A673 (cell line): ENCODE results near the gene CCDC154. TPM values are rescaled to one million over a fixed set of nuclear protein-coding genes. Genes with fewer than 3 reads are reported as not detected.
"Not testable (repeated sequence)": the region's sequence is repeated elsewhere in the genome, so short reads cannot be mapped to it uniquely, and the experiment has no call there.

ENCODE experiments used
- BruUV-seq: library from RNA; stranded (reverse); fragments of 400-500 nt; replicated peaks from 2 replicates; lab custom pipeline; 2021; lab: Mats Ljungman, UMichigan
- CTCF ChIA-PET: fragments of 300-600 bp; sonication (Branson Sonifier 250); formaldehyde crosslinking; loops from one replicate; lab custom pipeline; 2022; ENCODE audit warnings: antibody characterized with exemption; lab: Charles Lee
- POLR2A ChIA-PET: fragments of 300-600 bp; sonication (Branson Sonifier 250); formaldehyde crosslinking; loops from one replicate; lab custom pipeline; 2022; ENCODE audit warnings: antibody characterized with exemption; ENCODE audit not compliant: low non-redundant PET; lab: Charles Lee
- DNase-seq: peaks from one replicate; pipeline ENCODE4 v3.0.0-alpha.2; 2015; ENCODE audit warnings: low spot score
- H3K27ac ChIP-seq: fragments of 200-600 bp; sonication (generic); 2 replicates; pipeline ENCODE4 v1.5.1; 2016; ENCODE audit warnings: mixed run types, low read depth, mild to moderate bottlenecking, mixed read lengths, antibody characterized with exemption, low read length; ENCODE audit not compliant: poor library complexity, severe bottlenecking
- H3K27me3 ChIP-seq: fragments of 200-600 bp; sonication (generic); replicated peaks from 2 replicates; pipeline ENCODE4 v1.6.1; 2017; ENCODE audit warnings: mixed run types, low read depth, mild to moderate bottlenecking, mixed read lengths, antibody characterized with exemption, low read length; ENCODE audit not compliant: insufficient read depth, poor library complexity
- H3K36me3 ChIP-seq: fragments of 200-600 bp; sonication (generic); 2 replicates; pipeline ENCODE4 v1.6.1; 2016; ENCODE audit warnings: mixed run types, mild to moderate bottlenecking, mixed read lengths, antibody characterized with exemption, low read length; ENCODE audit not compliant: insufficient read depth, poor library complexity, severe bottlenecking
- H3K4me1 ChIP-seq: fragments of 200-600 bp; sonication (generic); 2 replicates; pipeline ENCODE4 v1.6.1; 2017; ENCODE audit warnings: mixed run types, mild to moderate bottlenecking, mixed read lengths, antibody characterized with exemption, low read length; ENCODE audit not compliant: insufficient read depth, poor library complexity, severe bottlenecking
- H3K4me3 ChIP-seq: fragments of 200-600 bp; sonication (generic); 2 replicates; pipeline ENCODE4 v1.5.1; 2016; ENCODE audit warnings: low read depth, mixed run types, mild to moderate bottlenecking, mixed read lengths, low read length; ENCODE audit not compliant: poor library complexity, severe bottlenecking
- H3K9me3 ChIP-seq: fragments of 200-600 bp; sonication (generic); 2 replicates; pipeline ENCODE4 v1.6.1; 2016; ENCODE audit warnings: mixed run types, low read depth, mild to moderate bottlenecking, mixed read lengths, antibody characterized with exemption, low read length; ENCODE audit not compliant: poor library complexity, severe bottlenecking
- EZH2 ChIP-seq: fragments of 200-600 bp; sonication (generic); IDR thresholded peaks from 2 replicates; pipeline ENCODE4 v1.6.1; 2017; ENCODE audit warnings: borderline replicate concordance, low read depth, mild to moderate bottlenecking, mixed read lengths, antibody characterized with exemption, low read length; ENCODE audit not compliant: poor library complexity, severe bottlenecking
- intact Hi-C: fragments of 100-400 bp; cut with micrococcal nuclease; formaldehyde crosslinking; loops from one replicate; pipeline ENCODE4 v1.10.0; 2022; ENCODE audit not compliant: unreplicated experiment
- total RNA-seq: library from RNA; stranded (reverse); gene quantifications from 2 replicates; pipeline ENCODE4 v1.2.3, GENCODE V29; 2021
- TF ChIP-seq, protein P1 (sequence below): fragments of 300-800, 200-600 bp; sonication (generic); conservative IDR thresholded peaks from 2 replicates; pipeline ENCODE4 v1.5.1; 2017; ENCODE audit warnings: low read depth, mild to moderate bottlenecking, antibody characterized with exemption, low read length, moderate library complexity, mixed read lengths

The CCDC154 gene
- total RNA-seq, 1 experiment from 2014 or later, result 1.2 TPM

DNA sequence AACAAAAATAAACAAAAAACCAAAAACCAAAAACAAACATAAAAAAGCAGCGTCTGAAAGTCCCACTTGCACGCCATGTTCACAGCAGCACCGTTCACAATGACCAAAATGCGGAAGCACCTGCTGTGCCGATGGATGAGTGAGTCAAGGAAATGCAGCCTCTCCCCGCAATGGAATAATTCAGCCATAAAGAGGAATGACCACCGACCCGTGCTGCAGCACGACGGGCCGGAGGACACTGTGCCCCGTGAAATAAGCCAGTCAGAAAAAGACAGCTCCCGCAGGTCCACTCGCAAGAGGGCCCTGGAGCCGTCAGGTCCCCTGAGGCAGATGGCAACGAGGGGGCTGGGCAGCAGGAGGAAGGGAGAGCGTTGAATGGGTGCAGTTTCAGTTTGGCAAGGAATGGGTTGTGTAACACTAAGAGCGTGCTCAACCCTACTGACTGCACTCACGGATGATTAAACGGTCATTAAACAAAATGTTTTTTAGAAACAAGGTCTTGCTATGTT lies 25.4 kb upstream of the CCDC154 start:
- ChIA-PET POLR2A (no interaction called here), CTCF (no interaction called here)
- BruUV-seq, result no TSS peak
- intact Hi-C loops, result no loop called here
- no peak for DNase-seq
- Histone ChIP-seq H3K9me3 (no peaks in the 10 kb centered on the region), H3K36me3 (no peaks in the 10 kb centered on the region), H3K27me3 (no peaks in the 10 kb centered on the region), H3K27ac (no peak overlapping the region), H3K4me3 (no peak overlapping the region), H3K4me1 (peaks cover 5% of the 10 kb centered on the region)
- TF ChIP-seq, protein P1, sequence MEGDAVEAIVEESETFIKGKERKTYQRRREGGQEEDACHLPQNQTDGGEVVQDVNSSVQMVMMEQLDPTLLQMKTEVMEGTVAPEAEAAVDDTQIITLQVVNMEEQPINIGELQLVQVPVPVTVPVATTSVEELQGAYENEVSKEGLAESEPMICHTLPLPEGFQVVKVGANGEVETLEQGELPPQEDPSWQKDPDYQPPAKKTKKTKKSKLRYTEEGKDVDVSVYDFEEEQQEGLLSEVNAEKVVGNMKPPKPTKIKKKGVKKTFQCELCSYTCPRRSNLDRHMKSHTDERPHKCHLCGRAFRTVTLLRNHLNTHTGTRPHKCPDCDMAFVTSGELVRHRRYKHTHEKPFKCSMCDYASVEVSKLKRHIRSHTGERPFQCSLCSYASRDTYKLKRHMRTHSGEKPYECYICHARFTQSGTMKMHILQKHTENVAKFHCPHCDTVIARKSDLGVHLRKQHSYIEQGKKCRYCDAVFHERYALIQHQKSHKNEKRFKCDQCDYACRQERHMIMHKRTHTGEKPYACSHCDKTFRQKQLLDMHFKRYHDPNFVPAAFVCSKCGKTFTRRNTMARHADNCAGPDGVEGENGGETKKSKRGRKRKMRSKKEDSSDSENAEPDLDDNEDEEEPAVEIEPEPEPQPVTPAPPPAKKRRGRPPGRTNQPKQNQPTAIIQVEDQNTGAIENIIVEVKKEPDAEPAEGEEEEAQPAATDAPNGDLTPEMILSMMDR, result no peak
- no peak for TF ChIP-seq EZH2

- H3K36me3 ChIP-seq, H3K27ac ChIP-seq, DNase-seq, intact Hi-C loops, CTCF ChIA-PET, H3K4me1 ChIP-seq, H3K4me3 ChIP-seq, POLR2A ChIA-PET, H3K9me3 ChIP-seq, H3K27me3 ChIP-seq, BruUV-seq: not testable (repeated sequence)
Observed at GRCh38 chr16:1469141-1469540, 24.8 kb upstream of the CCDC154 start.

GRCh38 chr16:1468426-1468810 lies 24.1 kb upstream of the CCDC154 start:
- TF ChIP-seq, protein P1, result no peak
- TF ChIP-seq EZH2, result no peak
- no peaks in the 10 kb centered on the region for H3K27me3 ChIP-seq
- no TSS peak for BruUV-seq
- no peak overlapping the region for H3K4me3 ChIP-seq
- H3K27ac ChIP-seq, result no peak overlapping the region
- intact Hi-C loops, result no loop called here
- POLR2A ChIA-PET, result no interaction called here
- CTCF ChIA-PET, result no interaction called here
- H3K9me3 ChIP-seq, result no peaks in the 10 kb centered on the region
- DNase-seq, result no peak
- H3K36me3 ChIP-seq, result no peaks in the 10 kb centered on the region
- no peaks in the 10 kb centered on the region for H3K4me1 ChIP-seq

GRCh38 chr16:1466968-1467521 lies 22.7 kb upstream of the CCDC154 start:
- no peak for DNase-seq

More at GRCh38 chr16:1466968-1467521, 22.7 kb upstream of the CCDC154 start:
- Histone ChIP-seq H3K36me3 (no peaks in the 10 kb centered on the region), H3K27ac (no peak overlapping the region), H3K4me1 (no peaks in the 10 kb centered on the region), H3K4me3 (no peak overlapping the region), H3K9me3 (no peaks in the 10 kb centered on the region), H3K27me3 (no peaks in the 10 kb centered on the region)
- TF ChIP-seq, protein P1, result no peak
- TF ChIP-seq EZH2, result no peak
- POLR2A ChIA-PET, result no interaction called here
- CTCF ChIA-PET, result no interaction called here
- BruUV-seq, result no TSS peak
- intact Hi-C loops, result no loop called here
